ENCODE measurements around the gene PRELID1. TPM values are rescaled to one million over a fixed set of nuclear protein-coding genes. Genes with fewer than 3 reads are reported as not detected.

Gene PRELID1
- total RNA-seq, 4 donors from 2014 or later, result 52.1 to 192 (median 142) TPM

DNA sequence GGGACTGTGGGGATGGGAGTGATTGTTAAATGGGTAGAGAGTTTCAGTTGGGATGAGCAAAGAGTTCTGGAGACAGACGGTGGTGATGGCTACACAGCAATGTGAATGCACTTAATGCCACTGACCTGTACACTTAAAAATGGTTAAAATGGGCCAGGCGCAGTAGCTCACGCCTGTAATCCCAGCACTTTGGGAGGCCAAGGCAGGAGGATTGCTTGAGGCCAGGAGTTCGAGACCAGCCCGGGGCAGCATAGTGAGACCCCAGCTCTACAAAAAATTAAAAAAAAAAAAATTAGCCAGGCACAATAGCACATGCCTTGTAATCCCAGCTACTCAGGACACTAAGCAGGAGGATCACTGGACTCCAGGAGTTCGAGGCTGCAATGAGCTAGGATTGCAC lies 40.2 kb downstream of the PRELID1 start:
- no peak overlapping the region for H3K27ac ChIP-seq
- intact Hi-C loops (cut with DNase I; ENCODE audit: low total_unique reads) (no loop called here), in situ Hi-C loops (cut with MboI; ENCODE audit: low pct_ligation_motif_present in 1 of 4, low pct_unique_long_range_greater_than_20kb in 1 of 4, low sequenced_read_pairs in 3 of 4) (no loop called here)
- H3K27me3 ChIP-seq, result no peaks in the 10 kb centered on the region
- peaks cover 0 to 11% (median 5%) of the 10 kb centered on the region in 4 donors for H3K4me1 ChIP-seq
- 98 to 100% methylated on average over 4 to 6 of the region's 6 CpGs for WGBS, 2 donors (ENCODE audit: low coverage in 1 of 2)
- H3K9me3 ChIP-seq, result no peaks in the 10 kb centered on the region
- TF ChIP-seq CTCF (IDR thresholded peaks at IDR 0.05) (no peak), POLR2AphosphoS5 (IDR thresholded peaks at IDR 0.05) (no peak), EP300 (IDR thresholded peaks at IDR 0.05; ENCODE audit: low read depth) (no peak), POLR2A (IDR thresholded peaks at IDR 0.05) (no peak)
- DNase-seq, result no peak
- no peak overlapping the region for H3K4me3 ChIP-seq
- peaks cover 0 to 22% (median 6%) of the 10 kb centered on the region in 4 donors for H3K36me3 ChIP-seq

- H3K4me3 ChIP-seq, result no peak overlapping the region
- DNase-seq, result no peak
- H3K9me3 ChIP-seq, result no peaks in the 10 kb centered on the region
- intact Hi-C loops (cut with DNase I; ENCODE audit: low total_unique reads) (no loop called here), in situ Hi-C loops (cut with MboI; ENCODE audit: low pct_ligation_motif_present in 1 of 4, low pct_unique_long_range_greater_than_20kb in 1 of 4, low sequenced_read_pairs in 3 of 4) (no loop called here)
- peaks cover 0 to 22% (median 6%) of the 10 kb centered on the region in 4 donors for H3K36me3 ChIP-seq
- no peak for TF ChIP-seq EP300 (IDR thresholded peaks at IDR 0.05; ENCODE audit: low read depth)
- no peak for TF ChIP-seq POLR2A (IDR thresholded peaks at IDR 0.05)
- no peak for TF ChIP-seq CTCF (IDR thresholded peaks at IDR 0.05)
- no peak for TF ChIP-seq POLR2AphosphoS5 (IDR thresholded peaks at IDR 0.05)
- WGBS, 2 donors (ENCODE audit: low coverage in 1 of 2), result 90 to 97% methylated on average over 5 to 6 of the region's 6 CpGs
- H3K27me3 ChIP-seq, result no peaks in the 10 kb centered on the region
- H3K4me1 ChIP-seq, result peaks cover 7 to 22% (median 13%) of the 10 kb centered on the region in 4 donors
- no peak overlapping the region for H3K27ac ChIP-seq
Measured at GRCh38 chr5:177344891-177345290, 41.3 kb downstream of the PRELID1 start.

GRCh38 chr5:177346820-177347219 lies 43.2 kb downstream of the PRELID1 start:
- TF ChIP-seq CTCF (IDR thresholded peaks at IDR 0.05), result no peak
- TF ChIP-seq EP300 (IDR thresholded peaks at IDR 0.05; ENCODE audit: low read depth), result no peak
- TF ChIP-seq POLR2AphosphoS5 (IDR thresholded peaks at IDR 0.05), result no peak
- TF ChIP-seq POLR2A (IDR thresholded peaks at IDR 0.05), result no peak
- Histone ChIP-seq H3K27ac (no peak overlapping the region), H3K36me3 (peaks cover 0 to 14% (median 6%) of the 10 kb centered on the region in 4 donors), H3K27me3 (no peaks in the 10 kb centered on the region), H3K4me1 (peaks cover 17 to 33% (median 25%) of the 10 kb centered on the region in 4 donors), H3K4me3 (no peak overlapping the region), H3K9me3 (no peaks in the 10 kb centered on the region)
- in situ Hi-C loops (cut with MboI; ENCODE audit: low pct_ligation_motif_present in 1 of 4, low pct_unique_long_range_greater_than_20kb in 1 of 4, low sequenced_read_pairs in 3 of 4), result no loop called here
- intact Hi-C loops (cut with DNase I; ENCODE audit: low total_unique reads), result no loop called here
- DNase-seq, result no peak
- WGBS, 2 donors (ENCODE audit: low coverage in 1 of 2), result 79 to 92% methylated on average over 2 to 4 of the region's 4 CpGs

DNA sequence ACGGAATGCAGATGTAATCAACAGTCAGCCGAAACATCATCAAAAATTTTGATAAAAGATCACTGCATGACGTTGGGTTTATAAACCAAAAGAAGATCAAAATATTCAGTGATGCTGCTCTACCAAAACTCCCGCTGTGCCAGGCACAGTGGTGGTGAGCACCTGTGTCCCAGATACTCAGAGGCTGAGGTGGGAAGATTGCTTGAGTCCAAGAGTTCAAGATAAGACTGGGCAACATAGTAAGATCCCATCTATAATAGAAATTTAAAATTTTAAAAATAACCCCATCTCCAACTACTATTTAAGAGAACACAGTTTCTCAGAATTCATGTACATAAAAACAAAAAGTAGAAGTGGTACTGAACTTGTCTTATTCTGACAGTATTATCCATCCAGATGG lies 44.1 kb downstream of the PRELID1 start:
- Histone ChIP-seq H3K4me1 (peaks cover 17 to 37% (median 25%) of the 10 kb centered on the region in 4 donors), H3K27me3 (no peaks in the 10 kb centered on the region), H3K27ac (no peak overlapping the region), H3K4me3 (no peak overlapping the region), H3K36me3 (peaks cover 0 to 9% (median 2%) of the 10 kb centered on the region in 4 donors), H3K9me3 (no peaks in the 10 kb centered on the region)
- intact Hi-C loops (cut with DNase I; ENCODE audit: low total_unique reads), result no loop called here
- in situ Hi-C loops (cut with MboI; ENCODE audit: low pct_ligation_motif_present in 1 of 4, low pct_unique_long_range_greater_than_20kb in 1 of 4, low sequenced_read_pairs in 3 of 4), result no loop called here
- 88 to 96% methylated on average over 4 of the region's 4 CpGs for WGBS, 2 donors (ENCODE audit: low coverage in 1 of 2)
- TF ChIP-seq CTCF (IDR thresholded peaks at IDR 0.05), result no peak
- TF ChIP-seq EP300 (IDR thresholded peaks at IDR 0.05; ENCODE audit: low read depth), result no peak
- TF ChIP-seq POLR2A (IDR thresholded peaks at IDR 0.05), result no peak
- no peak for TF ChIP-seq POLR2AphosphoS5 (IDR thresholded peaks at IDR 0.05)
- no peak for DNase-seq

All from transverse colon (tissue), 4 donors.